ENCODE measurements around the gene KIAA1549. TPM values are rescaled to one million over a fixed set of nuclear protein-coding genes. Genes with fewer than 3 reads are reported as not detected.

Gene KIAA1549
- total and polyA plus RNA-seq, 10 of the 15 experiments (the other 5 are each of a cell fraction or from before 2014, with no cell fraction given), result 0.02 to 0.82 (median 0.22) TPM

GRCh38 chr7:138958391-138958956 is 22.7 kb downstream of the KIAA1549 start (continued):
- TF ChIP-seq ZBTB33 (IDR thresholded peaks at IDR 0.05), result no peak

GRCh38 chr7:138957753-138958390 is 23.3 kb downstream of the KIAA1549 start:
- DNase-seq (ENCODE audit: low read depth, low spot score) (no peak), FAIRE-seq (no peak), ATAC-seq (no peak)
- Histone ChIP-seq H3K36me3 (ENCODE audit: control insufficient read depth in 2 of 2, insufficient read depth in 2 of 2, low read length in 1 of 2) (no peaks in the 10 kb centered on the region), H2AFZ (ENCODE audit: control insufficient read depth, low read depth, low read length) (no peak overlapping the region), H3K27me3 (replicated peaks in 1 of 2; ENCODE audit: control insufficient read depth in 2 of 2, insufficient read depth in 2 of 2, low read length in 1 of 2) (no peaks in the 10 kb centered on the region), H4K20me1 (ENCODE audit: control insufficient read depth, insufficient read depth) (no peaks in the 10 kb centered on the region), H3K4me1 (ENCODE audit: control insufficient read depth, insufficient read depth, low read length) (no peaks in the 10 kb centered on the region), H3K9ac (ENCODE audit: control insufficient read depth, insufficient read depth, low read length) (no peak overlapping the region), H3K9me3 (replicated peaks; ENCODE audit: control insufficient read depth, insufficient read depth, low read length) (peaks cover 1% of the 10 kb centered on the region; the same call in 1 of the 3 replicates), H3K4me2 (ENCODE audit: control insufficient read depth, insufficient read depth) (no peak overlapping the region), H3K79me2 (ENCODE audit: control insufficient read depth, insufficient read depth, low read length) (no peaks in the 10 kb centered on the region), H3K27ac (ENCODE audit: control insufficient read depth, insufficient read depth) (no peak overlapping the region), H3K4me3 (no peak overlapping the region)
- no TSS peak for BruUV-seq (replicated peaks)
- RAD21 ChIA-PET (ENCODE audit: unreplicated experiment), result no interaction called here
- CTCF ChIA-PET, result no interaction called here
- in situ Hi-C loops (cut with MboI), result no loop called here
- intact Hi-C loops (cut with micrococcal nuclease; ENCODE audit: unreplicated experiment), result no loop called here
- POLR2A ChIA-PET, result no interaction called here
- TF ChIP-seq RB1 (IDR thresholded peaks at IDR 0.05; ENCODE audit: borderline replicate concordance), result no peak
- no peak for TF ChIP-seq SKIL (IDR thresholded peaks at IDR 0.05; ENCODE audit: low read depth, poor library complexity, severe bottlenecking)
- 42% methylated on average over 16 of the region's 16 CpGs for WGBS (ENCODE audit: insufficient coverage, insufficient replicate concordance, low lambda C conversion rate, missing lambda C conversion rate)
- SMC1A ChIA-PET (ENCODE audit: uncharacterized antibody, unreplicated experiment), result no interaction called here
